C4-2B (cell line): Measurements from ENCODE around the gene ZNF488.

Source experiments
- H3K27ac ChIP-seq: fragments of 450-650 bp; 2 replicates; pipeline ENCODE4 v1.5.1; 2017
- ZFX ChIP-seq: fragments of 450-650 bp; IDR thresholded peaks from 2 replicates; pipeline ENCODE4 v1.6.1; 2017
- TF ChIP-seq, protein P1 (sequence below): fragments of 450-650 bp; conservative IDR thresholded peaks from 2 replicates; pipeline ENCODE4 v1.5.1; 2017; ENCODE audit warnings: mild to moderate bottlenecking

ZNF488 gene

DNA sequence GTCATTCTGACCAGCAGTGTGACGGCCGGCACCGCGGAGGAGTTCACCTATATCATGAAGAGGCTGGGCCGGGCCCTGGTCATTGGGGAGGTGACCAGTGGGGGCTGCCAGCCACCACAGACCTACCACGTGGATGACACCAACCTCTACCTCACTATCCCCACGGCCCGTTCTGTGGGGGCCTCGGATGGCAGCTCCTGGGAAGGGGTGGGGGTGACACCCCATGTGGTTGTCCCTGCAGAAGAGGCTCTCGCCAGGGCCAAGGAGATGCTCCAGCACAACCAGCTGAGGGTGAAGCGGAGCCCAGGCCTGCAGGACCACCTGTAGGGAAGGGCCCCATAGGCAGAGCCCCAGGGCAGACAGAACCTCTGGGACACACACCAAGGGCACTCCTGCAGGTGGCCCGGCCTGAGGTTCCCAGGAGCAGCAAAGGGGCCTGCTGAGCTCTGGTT, 26.9 kb downstream of the ZNF488 start:
- TF ChIP-seq, protein P1, sequence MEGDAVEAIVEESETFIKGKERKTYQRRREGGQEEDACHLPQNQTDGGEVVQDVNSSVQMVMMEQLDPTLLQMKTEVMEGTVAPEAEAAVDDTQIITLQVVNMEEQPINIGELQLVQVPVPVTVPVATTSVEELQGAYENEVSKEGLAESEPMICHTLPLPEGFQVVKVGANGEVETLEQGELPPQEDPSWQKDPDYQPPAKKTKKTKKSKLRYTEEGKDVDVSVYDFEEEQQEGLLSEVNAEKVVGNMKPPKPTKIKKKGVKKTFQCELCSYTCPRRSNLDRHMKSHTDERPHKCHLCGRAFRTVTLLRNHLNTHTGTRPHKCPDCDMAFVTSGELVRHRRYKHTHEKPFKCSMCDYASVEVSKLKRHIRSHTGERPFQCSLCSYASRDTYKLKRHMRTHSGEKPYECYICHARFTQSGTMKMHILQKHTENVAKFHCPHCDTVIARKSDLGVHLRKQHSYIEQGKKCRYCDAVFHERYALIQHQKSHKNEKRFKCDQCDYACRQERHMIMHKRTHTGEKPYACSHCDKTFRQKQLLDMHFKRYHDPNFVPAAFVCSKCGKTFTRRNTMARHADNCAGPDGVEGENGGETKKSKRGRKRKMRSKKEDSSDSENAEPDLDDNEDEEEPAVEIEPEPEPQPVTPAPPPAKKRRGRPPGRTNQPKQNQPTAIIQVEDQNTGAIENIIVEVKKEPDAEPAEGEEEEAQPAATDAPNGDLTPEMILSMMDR, result no peak
- no peak for TF ChIP-seq ZFX
- H3K27ac ChIP-seq, result no peak overlapping the region

DNA sequence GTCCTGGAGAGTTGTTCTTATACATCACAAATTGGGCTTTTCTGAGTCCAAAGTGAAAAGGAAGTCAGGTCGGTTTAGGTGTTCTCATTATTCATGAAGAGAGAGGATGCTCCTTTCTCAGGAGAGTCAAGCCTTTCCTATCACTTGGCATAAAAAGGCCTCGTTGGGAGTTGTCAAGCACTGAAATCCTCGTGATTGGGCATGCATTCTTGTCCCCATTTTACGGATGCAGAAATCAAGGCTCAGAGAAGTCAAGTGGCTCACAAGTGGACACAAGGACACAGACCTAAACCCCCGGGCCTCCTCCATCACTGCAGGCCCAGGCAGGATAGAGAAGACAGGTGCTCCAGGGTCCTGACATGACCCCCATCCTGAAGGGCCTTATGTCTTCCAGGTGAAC, 27.4 kb downstream of the ZNF488 start:
- TF ChIP-seq ZFX, result no peak
- TF ChIP-seq, protein P1, result no peak
- H3K27ac ChIP-seq, result no peak overlapping the region

DNA sequence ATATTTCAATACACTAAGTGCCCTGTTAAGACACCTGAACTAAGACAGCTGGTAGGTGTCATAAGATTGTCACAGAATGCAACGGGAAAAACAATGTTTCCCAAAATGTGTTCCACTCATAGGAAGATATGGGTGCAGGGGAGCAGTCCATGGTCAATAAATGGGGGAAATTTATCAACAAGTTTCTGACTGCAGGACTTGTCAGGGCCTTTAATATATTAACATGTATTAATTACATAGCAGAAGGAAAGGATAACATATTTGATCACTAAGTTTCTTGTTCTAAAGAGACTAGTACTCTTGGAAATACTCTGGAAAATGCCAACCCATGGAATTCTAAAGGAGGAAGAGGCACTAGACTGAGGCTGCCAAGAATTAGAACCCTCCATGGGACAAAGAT, 29.2 kb downstream of the ZNF488 start:
- TF ChIP-seq, protein P1, result no peak
- TF ChIP-seq ZFX, result no peak
- no peak overlapping the region for H3K27ac ChIP-seq

- no peak overlapping the region for H3K27ac ChIP-seq
- TF ChIP-seq ZFX, result no peak
- TF ChIP-seq, protein P1, result no peak
These were observed 29.9 kb downstream of the ZNF488 start for GRCh38 chr10:47354165-47354564.

- TF ChIP-seq, protein P1, result no peak
- TF ChIP-seq ZFX, result no peak
- no peak overlapping the region for H3K27ac ChIP-seq
These were observed 30.7 kb downstream of the ZNF488 start for GRCh38 chr10:47353351-47353750.

DNA sequence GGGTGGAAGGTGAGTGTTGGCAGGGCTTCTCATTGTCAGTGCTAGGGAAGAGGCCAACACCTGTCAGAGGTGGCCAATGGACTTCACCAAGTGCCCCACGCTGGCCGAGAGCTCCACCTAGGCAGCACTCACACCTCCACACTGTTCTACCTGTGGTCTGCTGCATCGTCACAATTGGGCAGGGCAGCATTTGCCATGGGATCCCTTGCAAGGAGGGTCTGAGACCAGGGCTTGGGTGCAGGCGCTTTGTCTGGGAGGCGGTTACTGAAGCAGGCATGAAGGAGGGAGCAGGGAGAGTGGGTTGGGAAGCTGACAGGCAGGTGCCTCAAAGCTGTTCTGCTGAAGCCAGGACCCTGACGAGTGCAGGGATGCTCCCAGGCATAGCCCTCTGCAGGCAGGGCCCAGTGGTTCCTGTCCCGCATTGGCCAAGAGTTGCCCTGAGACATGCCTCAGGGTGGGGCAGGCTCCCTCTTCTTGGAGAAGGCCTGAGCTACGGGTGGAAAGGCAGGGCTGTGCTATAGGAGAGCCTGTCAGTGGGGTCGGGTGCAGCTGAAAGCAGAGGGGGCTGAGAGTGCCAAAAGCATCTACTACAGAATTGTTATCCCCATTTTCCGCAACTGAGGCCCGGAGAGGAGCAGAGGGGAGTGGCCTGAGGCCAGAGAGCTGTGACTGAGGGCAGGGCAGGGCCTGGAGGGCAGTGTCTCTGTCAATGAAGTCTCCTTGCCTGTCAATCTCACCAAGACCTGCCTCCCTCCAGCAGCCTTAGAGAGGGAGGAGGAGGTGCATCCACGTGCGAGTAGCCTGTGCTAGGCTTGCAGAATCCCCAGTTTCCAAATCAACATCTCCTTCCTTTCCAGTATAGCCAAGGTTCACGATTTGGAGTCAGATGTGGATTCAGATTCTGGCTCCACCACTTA, 31.9 kb downstream of the ZNF488 start:
- TF ChIP-seq, protein P1, result no peak
- no peak for TF ChIP-seq ZFX
- H3K27ac ChIP-seq, result no peak overlapping the region
